ENCODE data around the gene UBE2G2.

Gene UBE2G2

GRCh38 chr21:44831227-44831860, 29.7 kb upstream of the UBE2G2 start:
- TF ChIP-seq CTCF (IDR thresholded peaks at IDR 0.05; ENCODE audit: control extremely low read depth, extremely low read depth, low read depth, missing control alignments): no peak
- ChIA-PET POLR2A (no interaction called here), CTCF (no interaction called here)
- no peak for DNase-seq (ENCODE audit: extremely low spot score)

- ChIA-PET CTCF (no interaction called here), POLR2A (no interaction called here)
- no peak for TF ChIP-seq CTCF (IDR thresholded peaks at IDR 0.05; ENCODE audit: control extremely low read depth, extremely low read depth, low read depth, missing control alignments)
- no peak for DNase-seq (ENCODE audit: extremely low spot score)
Observed at GRCh38 chr21:44829507-44830092, 28.0 kb upstream of the UBE2G2 start.

- no peak for DNase-seq (ENCODE audit: extremely low spot score)
- ChIA-PET POLR2A (no interaction called here), CTCF (no interaction called here)
- TF ChIP-seq CTCF (IDR thresholded peaks at IDR 0.05; ENCODE audit: control extremely low read depth, extremely low read depth, low read depth, missing control alignments): no peak
Observed at GRCh38 chr21:44828362-44829056, 26.9 kb upstream of the UBE2G2 start.

- POLR2A ChIA-PET: no interaction called here
- CTCF ChIA-PET: interaction anchor here (1.5 kb wide), 1 partner anchor 23 kb away, joined by 3 read pairs; no protein-coding TSS in a partner anchor
Observed at GRCh38 chr21:44823179-44823660, 21.6 kb upstream of the UBE2G2 start.

GRCh38 chr21:44822484-44823178, 21.0 kb upstream of the UBE2G2 start:
- POLR2A ChIA-PET: no interaction called here
- CTCF ChIA-PET: interaction anchor here (1.5 kb wide), 1 partner anchor 23 kb away, joined by 3 read pairs; no protein-coding TSS in a partner anchor

More at GRCh38 chr21:44823179-44823660, 21.6 kb upstream of the UBE2G2 start:
- TF ChIP-seq CTCF (IDR thresholded peaks at IDR 0.05; ENCODE audit: control extremely low read depth, extremely low read depth, low read depth, missing control alignments): no peak
- DNase-seq (ENCODE audit: extremely low spot score): no peak

More at GRCh38 chr21:44822484-44823178, 21.0 kb upstream of the UBE2G2 start:
- DNase-seq (ENCODE audit: extremely low spot score): no peak
- no peak for TF ChIP-seq CTCF (IDR thresholded peaks at IDR 0.05; ENCODE audit: control extremely low read depth, extremely low read depth, low read depth, missing control alignments)

Measured in GM10248 (cell line).